ENCODE results near the gene EIF2B5. TPM values are rescaled to one million over a fixed set of nuclear protein-coding genes. Genes with fewer than 3 reads are reported as not detected.

The EIF2B5 gene
- total and polyA plus RNA-seq, 2 of the 13 experiments (the other 11 are each of a cell fraction or from before 2014, with no cell fraction given) = 38.4 to 60.2 TPM

GRCh38 chr3:184172681-184173373, 37.7 kb downstream of the EIF2B5 start:
- FAIRE-seq (no peak), DNase-seq (ENCODE audit: low spot score) (no peak), ATAC-seq (no peak)
- intact Hi-C loops (cut with micrococcal nuclease; ENCODE audit: unreplicated experiment) (no loop called here), in situ Hi-C loops (cut with HindIII; ENCODE audit: extremely low pct_ligation_motif_present, low pct_unique_long_range_greater_than_20kb) (no loop called here)
- H3K4me2 ChIP-seq (ENCODE audit: low read depth, low read length) = no peak overlapping the region
- peaks cover 23% of the 10 kb centered on the region for H3K79me2 ChIP-seq (ENCODE audit: insufficient read depth, low read length)
- CTCF ChIA-PET (ENCODE audit: low intra/inter-chr PET ratio, low total read pairs) = no interaction called here
- no peaks in the 10 kb centered on the region; a peak in 1 of 5 replicates for H3K27me3 ChIP-seq (ENCODE audit: control insufficient read depth in 1 of 2, insufficient read depth in 2 of 2, low read length in 2 of 2)
- no peak overlapping the region for H3K9ac ChIP-seq (ENCODE audit: insufficient read depth, low read depth, low read length)
- peaks cover 24% of the 10 kb centered on the region for H3K4me1 ChIP-seq (ENCODE audit: insufficient read depth, low read length)
- POLR2A ChIA-PET = interaction anchor here (0.6 to 1.2 kb wide), 5 partner anchors 12 to 49 kb away, joined by 3 to 5 read pairs (median 4); partner anchors contain the start of gene ABCF3
- H3K4me3 ChIP-seq (replicated peaks in 1 of 3; ENCODE audit: insufficient read depth in 1 of 3, low read depth in 2 of 3, low read length in 3 of 3) = no peak overlapping the region
- WGBS (ENCODE audit: low lambda C conversion rate) = 92% methylated on average over 5 of the region's 5 CpGs
- no peaks in the 10 kb centered on the region for H3K9me3 ChIP-seq (ENCODE audit: low read length)
- H3K36me3 ChIP-seq (replicated peaks in 1 of 2; ENCODE audit: control insufficient read depth in 1 of 2, insufficient read depth in 2 of 2, low read length in 2 of 2) = peaks cover 13 to 47% of the 10 kb centered on the region in 2 experiments
- no peak for TF ChIP-seq MEIS2 (CRISPR knock-in tag; IDR thresholded peaks at IDR 0.05)
- no peak for TF ChIP-seq RFXANK (CRISPR knock-in tag; IDR thresholded peaks at IDR 0.05)
- no peak for TF ChIP-seq STAG1 (CRISPR knock-in tag; IDR thresholded peaks at IDR 0.05)
- no peak for TF ChIP-seq FOXK1 (CRISPR knock-in tag; IDR thresholded peaks at IDR 0.05; ENCODE audit: borderline replicate concordance, low read depth)
- TF ChIP-seq IKZF1 (IDR thresholded peaks at IDR 0.05) = no peak
- TSS peak; percentile 17 for BruUV-seq (replicated peaks)
- no peaks in the 10 kb centered on the region; the same call in 1 of the 2 replicates for H4K20me1 ChIP-seq (ENCODE audit: insufficient read depth, low read length)
- H3K27ac ChIP-seq (ENCODE audit: extremely low read length, insufficient read depth, low read length) = no peak overlapping the region
- H2AFZ ChIP-seq (ENCODE audit: low read length) = no peak overlapping the region

- CTCF ChIA-PET (ENCODE audit: low intra/inter-chr PET ratio, low total read pairs) = no interaction called here
- H2AFZ ChIP-seq (ENCODE audit: low read length) = no peak overlapping the region
- in situ Hi-C loops (cut with HindIII; ENCODE audit: extremely low pct_ligation_motif_present, low pct_unique_long_range_greater_than_20kb) = no loop called here
- TF ChIP-seq ZNF282 (IDR thresholded peaks at IDR 0.05; ENCODE audit: partially characterized antibody) (no peak), TSC22D2 (CRISPR knock-in tag; IDR thresholded peaks at IDR 0.05; ENCODE audit: borderline replicate concordance) (no peak), THRA (CRISPR knock-in tag; IDR thresholded peaks at IDR 0.05; ENCODE audit: borderline replicate concordance) (no peak), MBNL3 (CRISPR knock-in tag; conservative IDR thresholded peaks at IDR 0.05) (no peak), ZBTB37 (CRISPR knock-in tag; IDR thresholded peaks at IDR 0.05) (no peak), FOXM1 (CRISPR knock-in tag; IDR thresholded peaks at IDR 0.05) (no peak), KMT2A (CRISPR knock-in tag; IDR thresholded peaks at IDR 0.05) (no peak), TFE3 (CRISPR knock-in tag; IDR thresholded peaks at IDR 0.05) (no peak), ESRRA (CRISPR knock-in tag; IDR thresholded peaks at IDR 0.05; ENCODE audit: low read depth) (no peak), ZBTB21 (CRISPR knock-in tag; IDR thresholded peaks at IDR 0.05) (no peak), ZNF260 (CRISPR knock-in tag; IDR thresholded peaks at IDR 0.05; ENCODE audit: borderline replicate concordance, low read depth) (no peak)
Measured at GRCh38 chr3:184173374-184173722, 38.2 kb downstream of the EIF2B5 start.

More at GRCh38 chr3:184173374-184173722, 38.2 kb downstream of the EIF2B5 start:
- Histone ChIP-seq H3K4me2 (ENCODE audit: low read depth, low read length) (no peak overlapping the region), H3K36me3 (replicated peaks in 1 of 2; ENCODE audit: control insufficient read depth in 1 of 2, insufficient read depth in 2 of 2, low read length in 2 of 2) (peaks cover 14 to 47% of the 10 kb centered on the region in 2 experiments), H3K9ac (ENCODE audit: insufficient read depth, low read depth, low read length) (no peak overlapping the region), H3K4me1 (ENCODE audit: insufficient read depth, low read length) (peaks cover 24% of the 10 kb centered on the region), H3K27ac (ENCODE audit: extremely low read length, insufficient read depth, low read length) (no peak overlapping the region), H3K27me3 (ENCODE audit: control insufficient read depth in 1 of 2, insufficient read depth in 2 of 2, low read length in 2 of 2) (no peaks in the 10 kb centered on the region; a peak in 1 of 5 replicates), H3K4me3 (replicated peaks in 1 of 3; ENCODE audit: insufficient read depth in 1 of 3, low read depth in 2 of 3, low read length in 3 of 3) (no peak overlapping the region), H4K20me1 (ENCODE audit: insufficient read depth, low read length) (no peaks in the 10 kb centered on the region; the same call in 1 of the 2 replicates), H3K9me3 (ENCODE audit: low read length) (no peaks in the 10 kb centered on the region), H3K79me2 (ENCODE audit: insufficient read depth, low read length) (peaks cover 23% of the 10 kb centered on the region)
- FAIRE-seq (no peak), ATAC-seq (no peak), DNase-seq (ENCODE audit: low spot score) (no peak)
- WGBS (ENCODE audit: low lambda C conversion rate) = 100% methylated on average over 2 of the region's 2 CpGs
- intact Hi-C loops (cut with micrococcal nuclease; ENCODE audit: unreplicated experiment) = no loop called here
- POLR2A ChIA-PET = interaction anchor here (0.7 to 1.2 kb wide), 5 partner anchors 12 to 73 kb away, joined by 3 to 5 read pairs (median 4); partner anchors contain the start of gene ABCF3
- BruUV-seq (replicated peaks) = no TSS peak
